Measurements from ENCODE around the gene ECHDC3.

ECHDC3 gene

DNA sequence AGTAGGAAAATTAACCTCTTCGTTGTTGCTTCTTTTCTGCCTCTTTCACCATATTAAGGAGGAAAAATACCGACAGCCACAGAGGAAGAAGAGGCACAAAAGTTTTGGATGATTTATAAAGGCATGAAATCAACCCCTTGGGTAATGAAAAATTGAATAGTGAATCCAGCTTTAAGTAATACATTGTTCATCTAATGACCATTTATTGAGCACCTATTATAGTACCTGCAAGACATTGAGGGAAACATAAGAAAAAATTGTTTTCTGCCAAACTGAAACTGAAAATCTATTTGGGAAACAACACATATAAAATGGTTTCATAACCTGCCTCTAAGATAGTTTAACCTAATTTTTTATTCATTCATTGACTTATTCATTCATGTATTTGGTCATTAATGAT is 8.2 kb downstream of the ECHDC3 start:
- Histone ChIP-seq H3K36me3 (ENCODE audit: insufficient read depth, low read length) (peaks cover 2% of the 10 kb centered on the region; the same call in 1 of the 2 replicates), H3K9ac (ENCODE audit: low read depth, low read length) (no peak overlapping the region), H3K4me1 (ENCODE audit: insufficient read depth, low read length) (no peaks in the 10 kb centered on the region), H3K9me3 (ENCODE audit: control insufficient read depth, insufficient read depth, low read length) (no peaks in the 10 kb centered on the region)

DNA sequence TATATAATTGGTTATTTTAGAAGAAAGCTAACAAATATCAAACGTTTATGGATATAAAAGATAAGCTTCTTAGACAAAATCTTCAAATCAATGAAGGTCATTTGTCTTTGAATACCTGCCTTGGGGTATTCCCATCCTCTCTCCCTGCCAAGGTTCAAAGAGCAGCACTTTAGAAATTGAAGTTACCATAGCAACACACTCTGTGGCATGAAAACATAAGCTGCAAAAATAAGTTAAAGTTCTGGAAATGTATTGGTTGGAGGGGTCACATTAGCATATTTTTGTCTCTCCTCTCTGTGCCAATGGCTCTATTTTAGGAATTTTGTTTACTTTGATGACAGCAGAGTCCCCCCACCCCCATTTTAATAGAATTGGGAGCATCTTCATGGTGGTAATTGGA is 12.0 kb downstream of the ECHDC3 start:
- H3K9ac ChIP-seq (ENCODE audit: low read depth, low read length), result no peak overlapping the region
- H3K4me1 ChIP-seq (ENCODE audit: insufficient read depth, low read length), result no peaks in the 10 kb centered on the region; the same call in 1 of the 2 replicates
- H3K9me3 ChIP-seq (ENCODE audit: control insufficient read depth, insufficient read depth, low read length), result no peaks in the 10 kb centered on the region
- peaks cover 2% of the 10 kb centered on the region; the same call in 1 of the 2 replicates for H3K36me3 ChIP-seq (ENCODE audit: insufficient read depth, low read length)

DNA sequence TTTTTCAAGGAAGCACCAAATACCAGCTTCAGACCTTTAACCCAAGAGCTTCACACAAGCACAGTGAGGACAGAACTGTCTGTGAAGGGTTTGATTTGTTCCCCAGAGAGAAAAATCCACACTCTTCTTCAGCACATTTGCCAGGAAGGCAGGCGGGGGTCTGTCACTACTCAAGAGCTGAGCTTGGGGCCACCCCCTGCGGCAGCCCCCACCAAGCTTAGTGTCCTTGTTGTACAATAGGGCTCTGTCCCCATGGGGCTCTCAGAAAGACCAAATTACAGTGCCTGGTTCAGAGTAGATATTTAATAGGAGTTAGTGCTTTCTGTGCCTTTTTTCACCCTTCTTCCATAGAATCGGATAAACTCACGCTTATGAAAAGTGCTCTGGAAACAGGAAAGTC is 12.4 kb downstream of the ECHDC3 start:
- no peaks in the 10 kb centered on the region; the same call in 1 of the 2 replicates for H3K4me1 ChIP-seq (ENCODE audit: insufficient read depth, low read length)
- H3K9ac ChIP-seq (ENCODE audit: low read depth, low read length), result no peak overlapping the region
- H3K9me3 ChIP-seq (ENCODE audit: control insufficient read depth, insufficient read depth, low read length), result no peaks in the 10 kb centered on the region
- H3K36me3 ChIP-seq (ENCODE audit: insufficient read depth, low read length), result peaks cover 2% of the 10 kb centered on the region; the same call in 1 of the 2 replicates

DNA sequence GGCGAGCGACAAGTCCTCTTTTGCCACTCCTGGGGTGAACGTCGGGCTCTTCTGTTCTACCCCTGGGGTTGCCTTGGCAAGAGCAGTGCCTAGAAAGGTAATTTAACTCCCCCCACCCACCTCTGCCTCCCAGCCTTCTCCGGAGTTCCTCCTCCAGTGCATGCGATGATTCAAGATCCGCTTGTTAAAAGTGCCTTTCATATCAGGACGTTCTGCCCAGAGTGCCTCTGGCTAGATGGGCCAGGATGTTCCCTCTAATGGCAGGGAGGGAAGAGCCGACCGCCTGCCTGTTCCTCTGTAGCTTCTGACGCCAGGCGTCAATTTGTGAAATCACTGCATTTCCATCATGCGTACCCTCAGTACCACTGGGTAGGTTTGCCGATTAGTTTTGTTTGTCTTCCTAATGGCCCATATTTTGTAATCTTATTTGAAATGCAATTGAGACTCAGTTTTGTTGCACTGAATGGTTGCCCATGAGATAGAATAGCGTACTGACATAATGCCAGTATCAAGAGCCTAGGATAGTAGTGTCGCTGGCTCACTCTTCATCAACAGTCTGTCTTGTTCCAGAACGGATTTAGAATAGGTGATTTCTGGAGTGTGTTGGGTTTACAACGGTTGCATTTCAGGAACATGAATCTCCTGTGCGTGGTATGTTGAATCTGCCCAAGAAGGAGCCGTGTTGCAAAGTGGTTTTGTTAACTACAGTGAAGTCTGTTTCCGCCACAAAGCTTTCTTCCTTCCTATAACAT is 13.5 kb downstream of the ECHDC3 start:
- Histone ChIP-seq H3K36me3 (ENCODE audit: insufficient read depth, low read length) (no peaks in the 10 kb centered on the region; the same call in 1 of the 2 replicates), H3K9me3 (ENCODE audit: control insufficient read depth, insufficient read depth, low read length) (no peaks in the 10 kb centered on the region), H3K9ac (ENCODE audit: low read depth, low read length) (no peak overlapping the region), H3K4me1 (ENCODE audit: insufficient read depth, low read length) (no peaks in the 10 kb centered on the region; the same call in 1 of the 2 replicates)

DNA sequence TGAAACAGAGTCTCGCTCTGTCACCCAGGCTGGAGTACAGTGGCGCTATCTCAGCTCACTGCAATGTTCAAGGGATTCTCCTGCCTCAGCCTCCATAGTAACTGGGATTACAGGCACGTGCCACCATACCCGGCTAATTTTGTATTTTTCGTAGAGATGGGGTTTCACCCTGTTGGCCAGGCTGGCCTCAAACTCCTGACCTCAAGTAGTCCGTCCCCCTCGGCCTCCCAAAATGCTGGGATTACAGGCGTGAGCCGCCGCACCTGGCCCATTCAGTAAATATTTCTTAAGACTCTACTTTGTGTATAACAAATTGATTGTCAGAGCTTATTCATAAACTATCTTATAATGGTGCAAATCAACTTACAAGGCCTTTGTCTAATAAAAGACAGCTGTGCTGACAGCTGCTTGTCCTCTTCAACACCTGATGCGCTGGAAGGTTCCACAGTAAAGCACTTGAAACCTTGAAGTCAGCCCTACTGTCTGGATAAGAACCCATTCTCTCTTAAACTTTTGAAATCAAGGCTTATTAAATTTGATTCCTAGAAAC is 14.7 kb downstream of the ECHDC3 start:
- Histone ChIP-seq H3K36me3 (ENCODE audit: insufficient read depth, low read length) (no peaks in the 10 kb centered on the region; the same call in 1 of the 2 replicates), H3K9ac (ENCODE audit: low read depth, low read length) (no peak overlapping the region), H3K4me1 (ENCODE audit: insufficient read depth, low read length) (no peaks in the 10 kb centered on the region; the same call in 1 of the 2 replicates)

DNA sequence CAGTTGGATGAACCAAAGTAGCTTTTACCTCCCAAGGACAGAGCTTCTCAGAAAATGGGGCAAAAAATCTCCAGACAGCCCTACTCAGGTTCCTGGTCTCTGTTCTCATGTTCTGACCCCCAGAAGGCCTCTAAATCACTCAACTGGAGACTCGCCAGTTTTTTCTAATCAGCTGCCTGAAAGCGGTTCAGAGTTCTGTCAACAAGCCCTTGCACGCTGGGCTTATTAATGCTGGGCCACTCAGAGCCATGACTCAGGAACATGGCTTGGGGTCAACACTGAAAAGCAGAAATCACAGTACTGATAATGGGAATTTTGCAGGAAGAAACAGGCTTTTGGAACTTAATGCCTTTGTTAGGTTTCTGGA is 15.3 kb downstream of the ECHDC3 start:
- no peaks in the 10 kb centered on the region; the same call in 1 of the 2 replicates for H3K4me1 ChIP-seq (ENCODE audit: insufficient read depth, low read length)
- H3K36me3 ChIP-seq (ENCODE audit: insufficient read depth, low read length), result no peaks in the 10 kb centered on the region; the same call in 1 of the 2 replicates
- H3K9me3 ChIP-seq (ENCODE audit: control insufficient read depth, insufficient read depth, low read length), result no peaks in the 10 kb centered on the region
- H3K9ac ChIP-seq (ENCODE audit: low read depth, low read length), result no peak overlapping the region

More for the DNA sequence above, 14.7 kb downstream of the ECHDC3 start:
- no peaks in the 10 kb centered on the region for H3K9me3 ChIP-seq (ENCODE audit: control insufficient read depth, insufficient read depth, low read length)

DNA sequence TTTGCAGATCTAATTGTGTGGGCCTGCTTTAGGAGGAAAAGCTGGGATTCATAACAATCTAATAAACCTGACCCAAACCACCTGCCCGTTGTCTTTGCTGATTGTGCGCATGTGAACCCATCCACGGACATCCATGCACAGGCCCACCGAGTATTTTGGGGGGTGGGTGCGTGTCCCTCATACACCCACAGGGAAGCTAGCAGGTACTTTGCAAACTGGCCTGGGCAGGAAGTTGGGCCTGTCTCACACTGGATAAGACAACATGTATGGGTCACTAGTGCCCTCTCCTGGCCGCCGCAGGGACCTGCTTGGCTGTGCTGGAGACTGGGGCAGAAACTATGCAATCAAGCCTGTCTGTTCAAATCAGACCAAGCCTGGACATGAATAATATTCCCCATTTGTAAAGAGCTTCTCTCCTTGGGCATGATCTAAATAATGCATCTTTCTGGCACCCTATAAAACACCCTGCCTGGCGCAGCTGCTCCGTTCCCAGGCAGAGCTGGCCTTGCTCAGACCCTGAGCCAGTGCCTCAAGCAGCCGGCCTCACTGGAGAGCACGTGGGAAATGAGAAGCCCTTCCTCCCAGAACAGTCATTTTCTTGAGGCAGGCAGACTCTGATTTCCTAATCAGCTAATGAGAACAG is 15.8 kb downstream of the ECHDC3 start:
- Histone ChIP-seq H3K9me3 (ENCODE audit: control insufficient read depth, insufficient read depth, low read length) (no peaks in the 10 kb centered on the region), H3K36me3 (ENCODE audit: insufficient read depth, low read length) (no peaks in the 10 kb centered on the region; the same call in 1 of the 2 replicates), H3K9ac (ENCODE audit: low read depth, low read length) (no peak overlapping the region), H3K4me1 (ENCODE audit: insufficient read depth, low read length) (no peaks in the 10 kb centered on the region; the same call in 1 of the 2 replicates)

DNA sequence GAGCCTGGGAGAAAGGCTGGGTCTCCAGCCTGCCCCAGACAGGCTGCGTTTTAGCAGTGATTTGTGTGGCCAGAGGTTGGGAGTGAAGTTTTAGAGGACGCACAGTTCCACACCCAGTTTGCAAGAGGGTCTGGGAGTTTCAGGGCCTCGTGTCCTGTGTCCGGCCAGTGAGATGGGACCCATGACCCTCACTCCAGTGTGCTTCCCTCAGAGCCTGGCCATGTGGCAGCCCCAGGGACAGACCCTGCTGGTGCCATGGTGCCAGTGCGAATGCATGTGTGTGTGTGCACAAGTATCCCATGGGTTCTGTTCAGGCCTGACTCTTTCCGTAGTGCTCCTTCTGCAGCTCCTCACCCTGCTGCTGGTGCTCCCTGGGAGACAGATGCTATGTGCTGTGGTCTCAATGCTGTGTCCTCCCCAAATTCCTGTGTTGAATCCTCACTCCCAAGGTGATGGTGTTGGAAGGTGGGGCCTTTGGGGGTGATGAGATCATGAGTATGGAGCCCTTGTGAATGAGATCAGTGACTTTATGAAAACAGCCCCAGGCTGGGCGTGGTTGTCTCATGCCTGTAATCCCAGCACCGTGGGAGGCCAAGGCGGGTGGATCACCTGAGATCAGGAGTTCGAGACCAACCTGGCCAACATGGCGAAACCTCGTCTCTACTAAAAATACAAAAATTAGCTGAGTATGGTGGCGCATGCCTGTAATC is 16.5 kb downstream of the ECHDC3 start:
- Histone ChIP-seq H3K9ac (ENCODE audit: low read depth, low read length) (no peak overlapping the region), H3K36me3 (ENCODE audit: insufficient read depth, low read length) (no peaks in the 10 kb centered on the region; the same call in 1 of the 2 replicates), H3K9me3 (ENCODE audit: control insufficient read depth, insufficient read depth, low read length) (no peaks in the 10 kb centered on the region), H3K4me1 (ENCODE audit: insufficient read depth, low read length) (no peaks in the 10 kb centered on the region; the same call in 1 of the 2 replicates)

DNA sequence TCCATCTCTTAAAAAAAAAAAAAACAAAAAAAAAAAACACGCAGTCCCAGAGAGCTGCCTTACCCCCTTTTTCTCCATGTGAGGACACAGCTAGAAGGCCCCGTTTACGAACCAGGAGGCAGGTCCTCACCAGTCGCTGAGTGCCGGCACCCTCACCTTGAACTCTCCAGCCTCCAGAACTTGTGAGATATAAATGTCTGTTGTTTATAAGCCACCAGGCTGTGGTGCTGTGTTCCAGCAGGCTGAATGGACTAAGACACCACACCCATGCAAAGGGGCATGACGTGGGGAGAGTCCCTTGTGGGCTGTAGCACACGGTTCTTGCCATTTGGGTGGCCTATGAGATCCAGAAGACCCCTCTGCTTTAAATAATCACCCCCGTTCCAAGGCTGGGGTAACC is 17.2 kb downstream of the ECHDC3 start:
- H3K4me1 ChIP-seq (ENCODE audit: insufficient read depth, low read length), result no peaks in the 10 kb centered on the region; the same call in 1 of the 2 replicates
- H3K36me3 ChIP-seq (ENCODE audit: insufficient read depth, low read length), result no peaks in the 10 kb centered on the region; the same call in 1 of the 2 replicates
- no peak overlapping the region for H3K9ac ChIP-seq (ENCODE audit: low read depth, low read length)
- no peaks in the 10 kb centered on the region for H3K9me3 ChIP-seq (ENCODE audit: control insufficient read depth, insufficient read depth, low read length)

DNA sequence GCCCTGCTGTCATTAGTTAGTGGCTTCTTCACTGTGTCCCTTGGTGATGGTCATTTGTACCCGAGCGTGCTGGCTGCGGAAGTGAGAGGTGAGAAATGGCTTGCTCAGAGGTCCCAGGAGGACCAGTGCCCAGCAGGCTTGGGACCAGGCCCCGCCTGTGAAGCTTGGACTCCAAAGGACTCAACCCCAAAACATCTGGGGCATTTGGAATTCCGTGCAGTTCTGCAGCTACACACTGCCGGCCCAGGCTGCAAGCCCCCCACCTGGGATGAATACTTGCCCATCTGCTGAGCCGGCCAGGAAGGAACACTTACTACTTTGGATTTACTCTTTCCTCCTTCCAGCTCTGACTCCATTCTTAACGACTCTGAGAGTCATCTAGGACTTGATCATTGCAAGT is 18.0 kb downstream of the ECHDC3 start:
- Histone ChIP-seq H3K4me1 (ENCODE audit: insufficient read depth, low read length) (no peaks in the 10 kb centered on the region; the same call in 1 of the 2 replicates), H3K9ac (ENCODE audit: low read depth, low read length) (no peak overlapping the region), H3K36me3 (ENCODE audit: insufficient read depth, low read length) (no peaks in the 10 kb centered on the region; the same call in 1 of the 2 replicates), H3K9me3 (ENCODE audit: control insufficient read depth, insufficient read depth, low read length) (no peaks in the 10 kb centered on the region)

DNA sequence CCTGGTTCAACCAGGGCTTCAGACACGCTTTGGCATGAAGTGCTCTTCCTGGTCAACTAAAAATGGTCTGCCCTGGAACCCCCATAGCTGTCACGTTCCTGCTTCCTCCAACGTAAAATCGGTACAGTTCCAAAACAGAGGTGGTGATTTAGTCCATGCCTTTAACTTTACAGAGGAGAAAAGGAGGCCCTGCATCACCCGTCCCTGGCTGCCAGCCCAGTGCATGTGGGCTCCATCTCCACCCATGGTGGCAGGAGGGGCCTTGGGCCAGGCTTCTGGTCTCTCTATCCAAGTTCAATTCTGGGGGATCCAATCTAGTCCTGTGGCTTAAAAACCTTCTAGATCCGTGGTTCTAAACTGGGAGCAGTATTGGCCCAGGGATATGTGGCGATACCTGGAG is 18.7 kb downstream of the ECHDC3 start:
- Histone ChIP-seq H3K9me3 (ENCODE audit: control insufficient read depth, insufficient read depth, low read length) (no peaks in the 10 kb centered on the region), H3K9ac (ENCODE audit: low read depth, low read length) (no peak overlapping the region), H3K36me3 (ENCODE audit: insufficient read depth, low read length) (no peaks in the 10 kb centered on the region; the same call in 1 of the 2 replicates), H3K4me1 (ENCODE audit: insufficient read depth, low read length) (no peaks in the 10 kb centered on the region; the same call in 1 of the 2 replicates)

DNA sequence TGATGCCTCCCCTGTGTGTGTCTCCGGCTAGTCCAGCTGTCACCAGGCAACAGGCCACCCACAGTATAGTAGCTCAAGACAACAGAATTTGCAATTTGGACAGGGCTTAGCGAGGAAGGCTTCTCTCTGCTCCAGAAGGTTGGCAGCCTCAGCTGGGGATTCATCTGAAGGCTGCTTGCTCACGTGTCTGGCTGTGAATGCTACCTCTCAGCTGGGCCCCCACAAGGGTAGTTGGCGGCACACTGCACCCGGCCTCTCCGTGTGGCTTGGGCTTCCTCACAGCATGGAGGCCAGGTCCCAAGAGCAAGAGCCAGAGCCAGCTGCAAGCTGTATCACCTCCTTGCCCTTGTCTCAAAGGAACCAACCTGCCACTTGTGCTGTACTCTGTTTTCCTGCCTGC is 19.2 kb downstream of the ECHDC3 start:
- no peaks in the 10 kb centered on the region for H3K9me3 ChIP-seq (ENCODE audit: control insufficient read depth, insufficient read depth, low read length)
- no peaks in the 10 kb centered on the region; the same call in 1 of the 2 replicates for H3K4me1 ChIP-seq (ENCODE audit: insufficient read depth, low read length)
- H3K36me3 ChIP-seq (ENCODE audit: insufficient read depth, low read length), result no peaks in the 10 kb centered on the region
- no peak overlapping the region for H3K9ac ChIP-seq (ENCODE audit: low read depth, low read length)

DNA sequence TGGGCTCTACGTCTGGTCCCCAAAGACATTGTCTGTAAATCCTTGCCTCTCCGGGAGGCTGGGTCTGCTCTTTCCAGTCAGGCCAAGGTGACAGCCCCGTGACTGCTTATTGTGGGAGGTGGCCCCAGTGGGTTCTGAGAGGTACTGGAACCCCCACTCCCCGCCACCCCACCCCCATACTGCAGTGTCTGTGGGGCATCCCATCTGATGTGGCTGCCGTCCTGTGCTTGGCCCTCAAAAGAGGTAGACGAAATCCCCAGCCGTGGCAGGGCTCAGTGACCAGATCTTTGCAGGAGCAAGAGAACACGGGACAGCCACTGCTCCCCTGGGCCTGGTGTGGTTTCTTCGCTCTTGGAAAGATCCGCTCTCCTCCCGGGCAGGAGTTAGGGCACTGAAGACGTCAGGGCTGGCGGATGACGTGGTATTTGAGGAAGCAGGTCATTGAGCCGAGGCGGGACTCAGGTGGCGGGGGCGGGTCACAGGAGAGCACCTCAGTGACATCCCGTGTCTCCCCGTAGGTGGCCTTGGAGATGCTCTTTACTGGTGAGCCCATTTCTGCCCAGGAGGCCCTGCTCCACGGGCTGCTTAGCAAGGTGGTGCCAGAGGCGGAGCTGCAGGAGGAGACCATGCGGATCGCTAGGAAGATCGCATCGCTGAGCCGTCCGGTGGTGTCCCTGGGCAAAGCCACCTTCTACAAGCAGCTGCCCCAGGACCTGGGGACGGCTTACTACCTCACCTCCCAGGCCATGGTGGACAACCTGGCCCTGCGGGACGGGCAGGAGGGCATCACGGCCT is 20.7 kb downstream of the ECHDC3 start:
- no peaks in the 10 kb centered on the region for H3K4me1 ChIP-seq (ENCODE audit: insufficient read depth, low read length)
- H3K9ac ChIP-seq (ENCODE audit: low read depth, low read length), result no peak overlapping the region
- H3K9me3 ChIP-seq (ENCODE audit: control insufficient read depth, insufficient read depth, low read length), result no peaks in the 10 kb centered on the region
- no peaks in the 10 kb centered on the region for H3K36me3 ChIP-seq (ENCODE audit: insufficient read depth, low read length)
